ENCODE measurements around the gene MAP2K2. TPM values are rescaled to one million over a fixed set of nuclear protein-coding genes. Genes with fewer than 3 reads are reported as not detected.

The MAP2K2 gene
- polyA plus RNA-seq, 2 donors = 120 to 127 TPM

- Histone ChIP-seq H3K27me3 (ENCODE audit: control insufficient read depth in 1 of 2, insufficient read depth in 2 of 2, low read length in 2 of 2) (no peaks in the 10 kb centered on the region), H3K27ac (ENCODE audit: low read depth in 2 of 2, low read length in 1 of 2) (peak overlapping the region; percentile 90 to 92), H3K9me3 (ENCODE audit: control insufficient read depth in 2 of 2, insufficient read depth in 1 of 2, low read depth in 1 of 2, low read length in 1 of 2) (no peaks in the 10 kb centered on the region), H3K4me1 (ENCODE audit: control insufficient read depth in 2 of 2, insufficient read depth in 2 of 2, low read length in 1 of 2) (peaks cover 0 to 15% of the 10 kb centered on the region in 2 donors), H3K4me3 (ENCODE audit: low read depth in 1 of 2, low read length in 2 of 2) (peak overlapping the region in 1 of 2 donors; percentile 29), H3K36me3 (ENCODE audit: control insufficient read depth in 2 of 2, insufficient read depth in 2 of 2, low read length in 1 of 2) (peaks cover 0 to 31% of the 10 kb centered on the region in 2 donors)
- WGBS, 2 donors = 73 to 83% methylated on average over 35 of the region's 35 CpGs
These were observed 29.0 kb downstream of the MAP2K2 start for GRCh38 chr19:4094761-4095487.

- Histone ChIP-seq H3K4me1 (ENCODE audit: control insufficient read depth in 2 of 2, insufficient read depth in 2 of 2, low read length in 1 of 2) (peaks cover 0 to 15% of the 10 kb centered on the region in 2 donors), H3K4me3 (ENCODE audit: low read depth in 1 of 2, low read length in 2 of 2) (peak overlapping the region in 1 of 2 donors; percentile 29), H3K36me3 (ENCODE audit: control insufficient read depth in 2 of 2, insufficient read depth in 2 of 2, low read length in 1 of 2) (peaks cover 0 to 35% of the 10 kb centered on the region in 2 donors), H3K27me3 (ENCODE audit: control insufficient read depth in 1 of 2, insufficient read depth in 2 of 2, low read length in 2 of 2) (no peaks in the 10 kb centered on the region), H3K27ac (ENCODE audit: low read depth in 2 of 2, low read length in 1 of 2) (peak overlapping the region; percentile 21 to 80), H3K9me3 (ENCODE audit: control insufficient read depth in 2 of 2, insufficient read depth in 1 of 2, low read depth in 1 of 2, low read length in 1 of 2) (no peaks in the 10 kb centered on the region)
- WGBS, 2 donors = 88 to 90% methylated on average over 16 to 19 of the region's 19 CpGs
These were observed 29.6 kb downstream of the MAP2K2 start for GRCh38 chr19:4094291-4094690.

- Histone ChIP-seq H3K36me3 (ENCODE audit: control insufficient read depth in 2 of 2, insufficient read depth in 2 of 2, low read length in 1 of 2) (peaks cover 0 to 30% of the 10 kb centered on the region in 2 donors), H3K4me1 (ENCODE audit: control insufficient read depth in 2 of 2, insufficient read depth in 2 of 2, low read length in 1 of 2) (peaks cover 0 to 15% of the 10 kb centered on the region in 2 donors), H3K9me3 (ENCODE audit: control insufficient read depth in 2 of 2, insufficient read depth in 1 of 2, low read depth in 1 of 2, low read length in 1 of 2) (no peaks in the 10 kb centered on the region), H3K4me3 (ENCODE audit: low read depth in 1 of 2, low read length in 2 of 2) (no peak overlapping the region), H3K27ac (ENCODE audit: low read depth in 2 of 2, low read length in 1 of 2) (peak overlapping the region in 1 of 2 donors; percentile 4), H3K27me3 (ENCODE audit: control insufficient read depth in 1 of 2, insufficient read depth in 2 of 2, low read length in 2 of 2) (no peaks in the 10 kb centered on the region)
- 93% methylated on average over 18 of the region's 18 CpGs for WGBS, 2 donors
These were observed 30.2 kb downstream of the MAP2K2 start for GRCh38 chr19:4093643-4094175.

GRCh38 chr19:4090356-4091220 lies 33.3 kb downstream of the MAP2K2 start:
- no peak overlapping the region for H3K4me3 ChIP-seq (ENCODE audit: low read depth in 1 of 2, low read length in 2 of 2)
- H3K9me3 ChIP-seq (ENCODE audit: control insufficient read depth in 2 of 2, insufficient read depth in 1 of 2, low read depth in 1 of 2, low read length in 1 of 2) = no peaks in the 10 kb centered on the region
- peaks cover 0 to 28% of the 10 kb centered on the region in 2 donors for H3K36me3 ChIP-seq (ENCODE audit: control insufficient read depth in 2 of 2, insufficient read depth in 2 of 2, low read length in 1 of 2)
- peaks cover 0 to 9% of the 10 kb centered on the region in 2 donors for H3K4me1 ChIP-seq (ENCODE audit: control insufficient read depth in 2 of 2, insufficient read depth in 2 of 2, low read length in 1 of 2)
- no peak overlapping the region for H3K27ac ChIP-seq (ENCODE audit: low read depth in 2 of 2, low read length in 1 of 2)
- WGBS, 2 donors = 88 to 89% methylated on average over 51 to 52 of the region's 52 CpGs
- H3K27me3 ChIP-seq (ENCODE audit: control insufficient read depth in 1 of 2, insufficient read depth in 2 of 2, low read length in 2 of 2) = no peaks in the 10 kb centered on the region

GRCh38 chr19:4089946-4090345 lies 34.0 kb downstream of the MAP2K2 start:
- no peaks in the 10 kb centered on the region for H3K27me3 ChIP-seq (ENCODE audit: control insufficient read depth in 1 of 2, insufficient read depth in 2 of 2, low read length in 2 of 2)
- H3K36me3 ChIP-seq (ENCODE audit: control insufficient read depth in 2 of 2, insufficient read depth in 2 of 2, low read length in 1 of 2) = peaks cover 0 to 28% of the 10 kb centered on the region in 2 donors
- no peak overlapping the region for H3K4me3 ChIP-seq (ENCODE audit: low read depth in 1 of 2, low read length in 2 of 2)
- peaks cover 0 to 5% of the 10 kb centered on the region in 2 donors for H3K4me1 ChIP-seq (ENCODE audit: control insufficient read depth in 2 of 2, insufficient read depth in 2 of 2, low read length in 1 of 2)
- 93 to 94% methylated on average over 22 of the region's 22 CpGs for WGBS, 2 donors
- peak overlapping the region; percentile 14 to 61 for H3K27ac ChIP-seq (ENCODE audit: low read depth in 2 of 2, low read length in 1 of 2)
- no peaks in the 10 kb centered on the region for H3K9me3 ChIP-seq (ENCODE audit: control insufficient read depth in 2 of 2, insufficient read depth in 1 of 2, low read depth in 1 of 2, low read length in 1 of 2)

GRCh38 chr19:4089400-4089908 lies 34.5 kb downstream of the MAP2K2 start:
- H3K27ac ChIP-seq (ENCODE audit: low read depth in 2 of 2, low read length in 1 of 2) = peak overlapping the region; percentile 14 to 61
- 77 to 81% methylated on average over 26 of the region's 26 CpGs for WGBS, 2 donors
- H3K9me3 ChIP-seq (ENCODE audit: control insufficient read depth in 2 of 2, insufficient read depth in 1 of 2, low read depth in 1 of 2, low read length in 1 of 2) = no peaks in the 10 kb centered on the region
- peaks cover 0 to 2% of the 10 kb centered on the region in 2 donors for H3K4me1 ChIP-seq (ENCODE audit: control insufficient read depth in 2 of 2, insufficient read depth in 2 of 2, low read length in 1 of 2)
- peaks cover 0 to 24% of the 10 kb centered on the region in 2 donors for H3K36me3 ChIP-seq (ENCODE audit: control insufficient read depth in 2 of 2, insufficient read depth in 2 of 2, low read length in 1 of 2)
- H3K27me3 ChIP-seq (ENCODE audit: control insufficient read depth in 1 of 2, insufficient read depth in 2 of 2, low read length in 2 of 2) = no peaks in the 10 kb centered on the region
- no peak overlapping the region for H3K4me3 ChIP-seq (ENCODE audit: low read depth in 1 of 2, low read length in 2 of 2)

- peaks cover 0 to 7% of the 10 kb centered on the region in 2 donors for H3K4me1 ChIP-seq (ENCODE audit: control insufficient read depth in 2 of 2, insufficient read depth in 2 of 2, low read length in 1 of 2)
- no peaks in the 10 kb centered on the region for H3K9me3 ChIP-seq (ENCODE audit: control insufficient read depth in 2 of 2, insufficient read depth in 1 of 2, low read depth in 1 of 2, low read length in 1 of 2)
- peak overlapping the region in 1 of 2 donors; percentile 61 for H3K27ac ChIP-seq (ENCODE audit: low read depth in 2 of 2, low read length in 1 of 2)
- H3K36me3 ChIP-seq (ENCODE audit: control insufficient read depth in 2 of 2, insufficient read depth in 2 of 2, low read length in 1 of 2) = peaks cover 0 to 19% of the 10 kb centered on the region in 2 donors
- H3K27me3 ChIP-seq (ENCODE audit: control insufficient read depth in 1 of 2, insufficient read depth in 2 of 2, low read length in 2 of 2) = no peaks in the 10 kb centered on the region
- H3K4me3 ChIP-seq (ENCODE audit: low read depth in 1 of 2, low read length in 2 of 2) = no peak overlapping the region
- 65% methylated on average over 2 of the region's 2 CpGs for WGBS, 2 donors
These were observed 34.9 kb downstream of the MAP2K2 start for GRCh38 chr19:4088975-4089374.

GRCh38 chr19:4087787-4088679 lies 35.9 kb downstream of the MAP2K2 start:
- Histone ChIP-seq H3K27ac (ENCODE audit: low read depth in 2 of 2, low read length in 1 of 2) (no peak overlapping the region), H3K9me3 (ENCODE audit: control insufficient read depth in 2 of 2, insufficient read depth in 1 of 2, low read depth in 1 of 2, low read length in 1 of 2) (no peaks in the 10 kb centered on the region), H3K4me1 (ENCODE audit: control insufficient read depth in 2 of 2, insufficient read depth in 2 of 2, low read length in 1 of 2) (peaks cover 0 to 14% of the 10 kb centered on the region in 2 donors), H3K27me3 (ENCODE audit: control insufficient read depth in 1 of 2, insufficient read depth in 2 of 2, low read length in 2 of 2) (no peaks in the 10 kb centered on the region), H3K36me3 (ENCODE audit: control insufficient read depth in 2 of 2, insufficient read depth in 2 of 2, low read length in 1 of 2) (peaks cover 0 to 16% of the 10 kb centered on the region in 2 donors), H3K4me3 (ENCODE audit: low read depth in 1 of 2, low read length in 2 of 2) (no peak overlapping the region)
- 81 to 84% methylated on average over 31 of the region's 31 CpGs for WGBS, 2 donors

Measured in esophagus (tissue), 2 donors.